ENCODE data around the gene FBRSL1. TPM values are rescaled to one million over a fixed set of nuclear protein-coding genes. Genes with fewer than 3 reads are reported as not detected.

The FBRSL1 gene
- polyA plus RNA-seq, 1 donor: 46.6 TPM

DNA sequence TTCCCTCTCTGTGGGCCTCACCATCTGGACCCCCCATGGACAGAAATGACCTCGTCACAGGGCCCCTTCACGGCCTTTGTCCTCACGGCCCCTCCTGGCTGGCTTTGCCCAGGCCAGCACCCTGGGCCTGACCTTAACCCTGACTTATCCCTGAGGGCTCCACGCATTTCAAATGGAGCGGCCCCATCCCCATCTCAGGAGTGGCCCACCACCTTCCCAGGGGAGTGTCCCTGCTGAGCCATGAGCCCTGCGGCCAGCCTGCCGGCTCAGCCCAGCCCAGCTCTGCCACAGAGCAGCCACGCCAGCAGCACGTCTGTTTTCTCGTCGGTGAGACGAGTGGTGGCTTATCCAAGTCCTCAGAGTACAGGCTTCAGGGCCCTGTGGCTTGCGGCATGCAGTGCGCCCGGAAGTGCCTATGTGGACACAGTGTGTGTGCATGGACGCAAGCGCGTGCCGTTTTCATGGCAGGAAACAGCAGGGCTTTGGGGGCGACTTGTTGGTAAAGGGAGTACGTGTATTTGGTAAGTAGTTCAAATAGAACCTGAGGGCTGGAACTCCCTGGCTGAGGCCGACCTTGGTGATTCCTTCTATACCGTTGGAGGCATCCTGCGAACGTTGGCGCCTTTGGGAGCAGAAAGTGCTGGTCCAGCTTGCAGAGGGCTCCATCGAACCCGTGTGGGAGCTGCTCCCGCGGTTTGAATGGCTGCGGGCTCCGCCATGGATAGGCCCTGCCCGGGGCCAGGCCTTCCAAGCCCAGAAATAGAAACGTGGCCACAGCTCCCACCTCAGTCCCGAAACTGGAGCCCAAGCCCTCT is 68.3 kb downstream of the FBRSL1 start:
- no peak for DNase-seq (ENCODE audit: low read depth)

DNA sequence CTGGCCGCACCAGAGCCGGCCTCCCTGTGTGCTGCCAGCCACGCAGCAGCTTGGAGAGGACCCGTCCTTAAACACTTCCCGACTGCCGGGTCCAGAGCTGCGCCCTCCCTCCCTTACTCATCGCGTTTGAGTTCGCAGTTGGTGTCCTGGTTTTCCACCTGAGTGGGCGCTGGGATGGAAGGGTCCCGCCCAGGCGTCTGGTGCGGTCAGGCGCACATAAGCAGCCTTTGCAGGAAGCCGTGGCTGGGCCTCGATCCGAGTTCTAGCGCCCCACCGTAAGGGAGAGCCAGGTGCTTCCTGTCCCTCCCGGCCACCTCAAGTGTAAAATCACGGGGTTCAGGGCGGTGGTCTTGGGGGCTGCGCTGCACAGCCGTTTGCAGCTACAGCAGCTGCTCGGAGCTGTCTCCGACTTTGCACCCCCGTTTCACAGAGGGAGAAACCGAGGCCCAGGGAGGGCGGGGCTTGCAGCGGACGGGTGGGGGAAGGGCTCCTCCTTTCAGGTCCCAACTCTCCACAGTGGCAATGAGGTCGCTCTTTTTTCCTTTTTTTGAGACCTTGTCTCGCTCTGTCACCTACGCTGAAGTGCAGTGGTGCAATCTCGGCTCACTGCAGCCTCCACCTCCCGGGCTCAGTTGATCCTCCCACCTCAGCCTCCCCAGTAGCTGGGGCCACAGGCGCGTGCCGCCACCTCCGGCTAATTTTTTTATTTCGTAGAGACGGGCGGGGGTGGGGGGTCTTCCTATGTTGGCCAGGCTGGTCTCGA is 69.1 kb downstream of the FBRSL1 start:
- no peak for DNase-seq (ENCODE audit: low read depth)

- no peak for DNase-seq (ENCODE audit: low read depth)
Observed at GRCh38 chr12:132559652-132560363, 69.9 kb downstream of the FBRSL1 start.

DNA sequence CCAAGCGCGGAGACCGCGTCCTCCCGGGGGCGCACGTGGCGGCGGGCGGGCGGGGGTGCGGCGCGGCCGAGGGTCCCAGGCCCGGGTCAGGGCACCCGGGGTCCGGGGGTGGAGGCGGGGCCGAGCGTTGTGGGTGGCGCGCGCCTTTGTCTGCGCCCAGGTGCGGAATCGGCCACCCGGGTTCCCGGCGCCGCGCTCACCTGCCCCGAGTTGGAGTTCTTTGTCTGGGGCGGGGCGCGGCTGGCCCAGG is 70.3 kb downstream of the FBRSL1 start:
- no peak for DNase-seq (ENCODE audit: low read depth)

GRCh38 chr12:132560614-132561426 is 70.9 kb downstream of the FBRSL1 start:
- DNase-seq (ENCODE audit: low read depth): no peak

Other genes with a start within 250 kb of the FBRSL1 start
- gene GALNT9, start 160.6 kb upstream of the FBRSL1 start, polyA plus RNA-seq (ENCODE audit: insufficient read length): 1.7 TPM
- gene LRCOL1, start 120.4 kb downstream of the FBRSL1 start, polyA plus RNA-seq (ENCODE audit: insufficient read length): 0.15 TPM
- not detected for gene P2RX2, start 128.6 kb downstream of the FBRSL1 start, polyA plus RNA-seq (ENCODE audit: insufficient read length)
- 25.9 TPM for gene POLE, start 197.2 kb downstream of the FBRSL1 start, polyA plus RNA-seq (ENCODE audit: insufficient read length)
- 13.4 TPM for gene PXMP2, start 197.4 kb downstream of the FBRSL1 start, polyA plus RNA-seq (ENCODE audit: insufficient read length)
- 20.7 TPM for gene PGAM5, start 220.7 kb downstream of the FBRSL1 start, polyA plus RNA-seq (ENCODE audit: insufficient read length)

All from forelimb muscle (tissue), 1 donor.